Measurements from ENCODE around the gene COA3.

The COA3 gene

DNA sequence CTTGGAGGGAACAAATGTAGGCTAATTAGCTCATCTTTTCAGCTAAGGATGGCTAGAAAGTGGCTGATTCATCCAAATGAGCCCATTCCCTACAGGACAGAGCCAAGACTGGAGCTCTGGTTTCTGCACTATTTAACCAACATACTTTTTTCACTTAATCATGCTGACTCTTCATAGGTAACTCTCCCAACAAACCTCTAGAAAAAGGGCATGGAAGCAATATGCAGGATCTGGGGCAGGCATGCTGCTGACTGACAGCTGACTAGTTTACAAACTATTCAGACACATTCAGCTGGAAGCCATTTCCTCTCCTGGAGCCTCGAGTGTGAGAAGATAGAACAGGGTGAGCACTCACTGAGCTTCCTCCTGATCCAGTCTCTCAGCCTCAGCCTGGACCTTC, 19.4 kb upstream of the COA3 start:
- no peak for DNase-seq

- no peak for DNase-seq
Measured at GRCh38 chr17:42814633-42815399, 16.3 kb upstream of the COA3 start.

DNA sequence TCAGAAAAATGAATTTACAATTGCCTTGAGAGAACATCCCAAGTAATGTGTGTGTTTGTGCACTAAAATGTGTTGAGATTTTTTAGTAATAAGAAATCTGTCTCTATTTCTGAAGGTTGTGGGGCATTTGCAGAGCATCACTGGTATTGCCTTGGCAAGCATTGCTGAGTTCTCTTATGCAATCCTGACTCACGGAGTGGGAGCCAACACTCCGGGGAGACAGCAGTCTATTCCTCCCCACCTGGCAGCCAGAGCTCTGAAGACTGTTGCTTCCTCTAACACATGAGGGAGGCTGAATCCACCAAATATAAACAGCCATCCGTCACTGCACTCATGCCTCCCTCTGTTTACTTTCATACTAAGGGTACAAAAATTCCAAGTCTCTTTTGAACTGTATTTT, 10.7 kb upstream of the COA3 start:
- DNase-seq, result no peak

DNA sequence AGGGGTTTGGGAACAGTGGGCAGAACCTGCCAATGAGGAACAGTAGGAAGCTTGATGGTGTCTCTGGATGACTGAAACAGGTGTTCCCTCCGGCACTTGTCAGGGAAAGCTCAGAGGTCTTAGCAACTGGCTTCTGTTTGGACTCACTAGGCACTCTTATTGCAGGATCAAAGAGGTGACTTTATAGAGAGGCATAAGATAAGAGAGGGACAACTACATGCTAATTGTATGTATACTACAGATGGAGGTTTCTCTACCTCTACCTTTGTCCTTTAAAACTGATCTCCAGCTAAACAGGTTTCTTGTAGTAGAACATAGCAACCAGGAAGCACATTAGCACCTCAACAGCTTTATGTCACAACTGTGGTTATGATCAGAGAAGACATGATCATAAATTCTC, 7.7 kb upstream of the COA3 start:
- no peak for DNase-seq

- no peak for DNase-seq
Measured at GRCh38 chr17:42804918-42805367, 6.4 kb upstream of the COA3 start.

DNA sequence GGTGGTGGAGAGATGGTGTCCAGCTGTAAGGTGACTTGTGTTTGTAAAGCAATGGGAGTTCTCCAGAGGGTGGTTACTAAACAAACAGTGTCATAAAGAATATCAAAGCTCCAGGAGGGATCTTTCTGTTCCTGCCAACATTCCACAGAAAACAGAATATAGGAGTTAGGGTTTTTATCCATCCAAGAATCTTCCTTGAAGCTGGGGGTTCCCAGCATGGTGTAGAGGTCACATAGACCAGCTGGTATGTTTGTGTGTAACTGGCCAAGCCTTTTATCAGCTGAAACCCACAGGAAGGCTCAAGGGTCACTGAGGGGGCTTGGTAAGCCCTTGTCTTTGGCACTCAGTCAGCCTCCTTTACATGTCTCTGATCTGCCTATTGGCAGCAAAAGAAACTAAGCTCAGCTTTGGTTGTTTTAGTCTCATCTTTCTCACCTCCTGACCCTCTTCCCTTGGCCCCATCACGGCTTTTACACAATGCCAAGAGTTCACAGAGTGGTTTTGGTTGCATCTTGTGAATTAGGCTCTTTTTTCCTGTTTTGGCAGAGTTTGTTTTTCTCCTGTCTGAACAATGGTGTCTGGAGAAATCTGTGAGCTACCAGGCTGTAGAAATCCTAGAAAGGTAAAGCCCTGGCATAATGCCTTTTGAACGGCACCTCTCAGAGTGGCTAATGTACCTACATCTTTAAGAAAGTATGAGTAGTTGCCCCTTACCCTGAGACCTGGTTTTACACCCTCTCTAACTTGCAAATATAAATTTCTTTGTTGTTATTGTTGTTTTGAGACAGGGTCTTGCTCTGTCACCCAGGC, 4.8 kb upstream of the COA3 start:
- no peak for DNase-seq

DNA sequence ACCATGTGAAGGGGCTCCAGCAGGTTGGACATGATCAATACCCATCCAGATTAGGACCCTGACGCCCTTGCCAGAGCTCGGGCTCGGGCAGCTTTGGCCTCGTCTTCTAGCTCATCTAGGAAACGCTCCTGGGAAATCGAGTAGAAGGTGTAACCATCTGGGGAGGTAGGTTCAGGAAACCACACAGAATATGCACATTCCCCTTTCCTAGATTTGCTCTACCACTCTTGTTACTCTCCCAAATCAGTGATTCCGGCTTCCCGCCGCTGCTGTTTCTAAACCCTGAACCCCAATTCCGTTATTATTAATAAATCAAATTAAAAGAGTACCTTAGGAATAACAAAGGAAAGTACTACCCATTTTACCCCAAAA, 507 bp downstream of the COA3 start:
- no peak for DNase-seq

DNA sequence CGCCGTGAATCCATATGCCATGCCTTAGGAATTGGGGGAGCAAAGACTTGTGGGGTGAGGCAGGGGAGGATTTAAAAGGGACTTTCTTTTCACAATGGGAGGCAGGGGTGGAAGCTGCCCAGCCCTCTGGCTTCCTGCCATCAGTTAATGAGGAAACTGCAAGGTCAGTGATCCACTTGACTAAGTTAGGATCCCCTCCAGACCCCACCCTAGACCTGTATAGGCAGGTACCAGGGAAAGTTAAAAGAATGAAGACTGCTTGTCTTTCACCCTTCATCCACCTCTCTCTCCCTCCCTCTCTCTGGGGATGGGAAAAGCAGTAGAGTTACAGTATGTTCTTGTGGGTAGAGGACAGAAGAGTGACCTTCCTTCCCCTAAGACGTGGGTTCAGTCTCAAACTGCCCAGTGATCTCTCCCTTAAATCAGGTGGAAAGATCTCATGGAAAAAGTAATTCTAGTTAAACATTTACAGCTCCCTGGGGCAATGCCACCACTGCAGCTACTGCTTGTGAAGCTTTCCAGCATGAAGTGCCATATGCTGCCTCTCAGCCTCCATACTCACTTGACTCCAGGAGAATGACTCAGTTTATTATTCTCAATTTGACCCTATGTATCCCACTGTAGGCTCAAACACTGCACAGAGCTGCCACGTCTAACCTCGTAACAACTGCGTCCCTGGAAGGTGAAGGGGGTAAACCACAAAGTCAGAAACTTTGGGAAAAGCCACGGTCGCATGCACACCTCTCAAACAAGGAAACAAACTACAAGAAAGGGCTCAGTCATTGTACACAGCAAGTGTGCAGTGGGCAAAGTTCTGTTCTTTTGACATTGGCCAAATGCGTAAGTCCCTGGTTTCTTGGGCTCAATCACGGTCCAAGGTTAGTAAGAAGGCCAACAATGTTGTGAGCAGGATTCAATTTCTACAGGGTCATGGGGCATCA, 1.2 kb downstream of the COA3 start:
- no peak for DNase-seq

- DNase-seq, result no peak
Measured at GRCh38 chr17:42796066-42796758, 2.3 kb downstream of the COA3 start.

DNA sequence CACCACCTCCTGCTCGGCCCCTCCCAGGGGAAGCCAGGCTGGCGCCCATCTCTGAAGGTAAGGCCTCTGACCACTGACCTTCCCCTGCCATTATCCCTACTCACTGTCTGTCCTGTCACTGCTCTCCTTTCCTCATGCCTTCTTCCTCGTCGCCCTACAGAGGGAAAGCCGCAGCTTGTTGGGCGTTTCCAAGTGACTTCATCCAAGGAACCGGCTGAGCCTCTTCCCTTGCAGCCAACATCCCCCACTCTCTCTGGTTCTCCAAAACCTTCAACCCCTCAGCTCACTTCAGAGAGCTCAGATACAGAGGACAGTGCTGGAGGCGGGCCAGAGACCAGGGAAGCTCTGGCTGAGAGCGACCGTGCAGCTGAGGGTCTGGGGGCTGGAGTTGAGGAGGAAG, 3.0 kb downstream of the COA3 start:
- DNase-seq, result no peak

GRCh38 chr17:42795061-42795460, 3.4 kb downstream of the COA3 start:
- DNase-seq, result no peak

GRCh38 chr17:42792545-42792944, 6.0 kb downstream of the COA3 start:
- DNase-seq, result no peak

DNA sequence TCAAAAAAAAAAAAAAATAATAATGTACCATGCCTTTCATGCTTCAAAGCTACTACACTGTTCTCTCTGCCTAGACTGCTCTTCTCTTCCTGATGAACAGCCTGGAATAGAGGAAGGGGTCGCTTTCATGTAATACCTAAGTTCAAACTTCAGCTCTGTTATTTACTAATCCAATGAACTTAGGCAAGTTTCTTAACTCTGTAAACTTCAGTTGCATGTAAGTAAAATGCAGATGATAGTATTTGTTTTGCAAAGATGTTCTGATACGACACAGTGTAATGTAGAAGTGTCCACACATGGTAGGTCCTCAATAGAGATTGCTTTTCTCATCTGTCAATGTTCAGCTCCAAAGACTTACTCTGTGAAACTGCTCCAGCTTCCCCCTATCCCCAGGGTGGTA, 6.6 kb downstream of the COA3 start:
- DNase-seq, result no peak

GRCh38 chr17:42787266-42787665, 11.2 kb downstream of the COA3 start:
- DNase-seq, result no peak

GRCh38 chr17:42784811-42785592, 13.5 kb downstream of the COA3 start:
- DNase-seq, result no peak

DNA sequence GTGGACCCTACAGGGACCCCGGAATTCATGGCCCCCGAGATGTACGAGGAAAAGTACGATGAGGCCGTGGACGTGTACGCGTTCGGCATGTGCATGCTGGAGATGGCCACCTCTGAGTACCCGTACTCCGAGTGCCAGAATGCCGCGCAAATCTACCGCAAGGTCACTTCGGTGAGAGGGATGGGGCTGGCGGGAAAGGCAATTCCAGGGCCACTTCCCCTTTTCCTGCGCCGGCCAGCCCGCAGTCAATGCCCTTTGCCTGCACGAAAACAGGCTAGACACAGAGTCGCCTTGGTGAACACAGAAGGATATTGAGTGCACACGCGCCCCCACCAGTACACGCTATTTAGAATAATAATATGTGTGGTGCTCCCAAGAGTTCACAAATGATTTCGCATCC, 14.1 kb downstream of the COA3 start:
- no peak for DNase-seq

DNA sequence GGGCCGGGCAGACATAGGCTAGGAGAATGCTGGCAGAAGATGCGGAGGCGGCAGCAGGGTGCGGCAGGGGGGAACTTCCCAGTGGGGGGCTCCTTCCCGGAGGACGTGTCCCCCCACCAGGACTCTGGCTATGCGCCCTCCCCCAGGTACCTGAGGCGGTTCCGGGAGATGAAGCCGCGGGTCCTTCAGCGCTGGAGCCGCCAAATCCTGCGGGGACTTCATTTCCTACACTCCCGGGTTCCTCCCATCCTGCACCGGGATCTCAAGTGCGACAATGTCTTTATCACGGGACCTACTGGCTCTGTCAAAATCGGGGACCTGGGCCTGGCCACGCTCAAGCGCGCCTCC, 14.7 kb downstream of the COA3 start:
- DNase-seq, result no peak

GRCh38 chr17:42783062-42783790, 15.3 kb downstream of the COA3 start:
- no peak for DNase-seq

DNA sequence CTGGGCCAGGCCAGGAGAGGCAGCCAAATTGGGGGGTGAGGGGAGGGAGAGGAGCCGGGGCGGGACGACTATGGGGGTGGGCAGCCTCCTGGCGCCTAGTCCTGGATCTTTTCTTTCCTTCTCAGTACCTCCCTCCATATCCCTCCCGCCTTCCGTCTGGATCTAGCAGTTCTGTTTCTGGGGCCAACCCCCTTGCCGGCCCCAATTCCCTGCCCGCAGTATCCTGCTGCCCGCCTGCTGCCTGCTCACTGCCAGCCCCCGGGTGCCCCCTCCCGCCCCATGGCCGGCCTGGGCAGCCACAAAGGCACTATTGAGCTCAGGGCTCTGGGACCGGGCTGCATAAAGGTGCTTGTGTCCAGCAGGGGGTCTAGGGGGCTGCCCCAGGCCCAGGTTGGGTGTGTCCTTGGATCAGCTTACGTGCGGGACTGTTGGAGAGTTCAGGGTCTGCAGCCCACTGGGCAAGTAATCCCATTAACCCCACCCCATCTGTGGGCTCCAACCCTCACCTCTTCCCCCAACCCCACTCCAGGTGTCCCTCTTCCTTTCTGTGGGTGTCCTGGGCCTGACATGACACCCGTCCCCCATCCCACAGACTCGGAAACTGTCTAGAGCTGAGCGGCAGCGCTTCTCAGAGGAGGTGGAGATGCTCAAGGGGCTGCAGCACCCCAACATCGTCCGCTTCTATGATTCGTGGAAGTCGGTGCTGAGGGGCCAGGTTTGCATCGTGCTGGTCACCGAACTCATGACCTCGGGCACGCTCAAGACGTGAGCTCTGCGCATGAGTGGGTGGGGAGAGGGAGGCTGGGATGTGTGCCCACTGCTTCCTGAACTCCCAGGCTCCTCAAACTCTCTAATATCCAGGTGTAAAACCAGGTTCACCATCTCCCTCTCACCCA, 16.1 kb downstream of the COA3 start:
- DNase-seq, result no peak

DNA sequence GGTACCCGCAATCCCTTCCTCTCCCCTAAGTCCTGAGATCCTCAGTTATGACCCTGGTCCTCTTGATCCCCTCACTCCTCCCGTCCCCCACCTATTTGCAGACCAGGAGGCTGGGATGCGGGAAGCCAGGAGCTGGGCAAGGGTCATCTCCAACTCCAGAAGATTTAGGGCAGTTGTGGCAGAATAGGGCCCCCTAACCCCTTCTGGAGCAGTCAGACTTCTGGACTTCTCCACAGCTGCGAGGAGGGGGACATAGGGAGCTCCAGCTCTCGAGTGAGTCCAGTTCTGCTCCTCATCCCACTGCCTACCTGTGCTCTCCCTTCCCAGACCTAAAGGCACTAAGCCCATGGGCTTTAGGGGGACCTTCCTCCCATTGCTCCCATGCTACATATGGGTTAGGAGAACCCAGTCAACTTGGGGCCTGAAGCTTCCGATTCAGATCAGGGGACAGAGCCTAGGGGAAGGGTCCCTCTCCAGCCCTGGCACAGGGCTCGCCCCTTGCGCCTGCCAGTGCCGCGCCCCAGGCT, 16.8 kb downstream of the COA3 start:
- no peak for DNase-seq
